Right lobe of liver (tissue), 4 donors: Measurements from ENCODE around the gene PSMB9.
"Not testable (repeated sequence)": the region's sequence is repeated elsewhere in the genome, so short reads cannot be mapped to it uniquely, and the experiment has no call there.

Source experiments
- POLR2A ChIP-seq: fragments of 450-650 bp; IDR thresholded peaks from one replicate; pipeline ENCODE4 v1.6.1; 2017; ENCODE audit warnings: antibody characterized with exemption, mild to moderate bottlenecking
- TF ChIP-seq, protein P1 (sequence below), 4 donors: fragments of 200-600 bp in 3 of 4; fragments of 450-650 bp in 1 of 4; IDR thresholded peaks; one replicate each; pipeline versions ENCODE4 v1.5.1 to v1.8.0; 2016 to 2022; ENCODE audit warnings: antibody characterized with exemption in 4 of 4, mild to moderate bottlenecking in 2 of 4
- donor health status: DM: no; HTN: no; CAD: no.
- donor health status: DM: no; HTN: no; CAD: no.
- donor health status: DM: no; HTN: yes; CAD: no.

DNA sequence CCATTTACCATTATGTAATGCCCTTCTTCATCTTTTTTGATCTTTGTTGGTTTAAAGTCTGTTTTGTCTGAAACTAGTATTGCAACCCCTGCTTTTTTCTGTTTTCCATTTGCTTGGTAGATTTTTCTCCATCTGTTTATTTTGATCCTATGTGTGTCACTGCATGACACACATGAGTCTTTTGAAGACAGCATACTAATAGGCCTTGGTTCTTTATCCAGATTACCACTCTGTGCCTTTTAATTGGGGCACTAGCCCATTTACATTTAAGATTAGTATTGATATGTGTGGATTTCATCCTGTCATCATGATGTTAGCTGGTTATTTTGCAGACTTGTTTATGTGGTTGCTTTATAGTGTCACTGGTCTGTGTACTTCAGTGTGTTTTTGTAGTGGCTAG lies 48.6 kb upstream of the PSMB9 start:
- TF ChIP-seq, protein P1, sequence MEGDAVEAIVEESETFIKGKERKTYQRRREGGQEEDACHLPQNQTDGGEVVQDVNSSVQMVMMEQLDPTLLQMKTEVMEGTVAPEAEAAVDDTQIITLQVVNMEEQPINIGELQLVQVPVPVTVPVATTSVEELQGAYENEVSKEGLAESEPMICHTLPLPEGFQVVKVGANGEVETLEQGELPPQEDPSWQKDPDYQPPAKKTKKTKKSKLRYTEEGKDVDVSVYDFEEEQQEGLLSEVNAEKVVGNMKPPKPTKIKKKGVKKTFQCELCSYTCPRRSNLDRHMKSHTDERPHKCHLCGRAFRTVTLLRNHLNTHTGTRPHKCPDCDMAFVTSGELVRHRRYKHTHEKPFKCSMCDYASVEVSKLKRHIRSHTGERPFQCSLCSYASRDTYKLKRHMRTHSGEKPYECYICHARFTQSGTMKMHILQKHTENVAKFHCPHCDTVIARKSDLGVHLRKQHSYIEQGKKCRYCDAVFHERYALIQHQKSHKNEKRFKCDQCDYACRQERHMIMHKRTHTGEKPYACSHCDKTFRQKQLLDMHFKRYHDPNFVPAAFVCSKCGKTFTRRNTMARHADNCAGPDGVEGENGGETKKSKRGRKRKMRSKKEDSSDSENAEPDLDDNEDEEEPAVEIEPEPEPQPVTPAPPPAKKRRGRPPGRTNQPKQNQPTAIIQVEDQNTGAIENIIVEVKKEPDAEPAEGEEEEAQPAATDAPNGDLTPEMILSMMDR (IDR thresholded peaks at IDR 0.05): not testable (repeated sequence)
- TF ChIP-seq POLR2A: not testable (repeated sequence)
